HG02981 (cell line): ENCODE data around the gene TFEC.
"Not testable (repeated sequence)": the region's sequence is repeated elsewhere in the genome, so short reads cannot be mapped to it uniquely, and the experiment has no call there.

Experiments used
- ATAC-seq: cut with Tn5 transposase; IDR thresholded peaks from one replicate; pipeline ENCODE4 v1.9.1; 2021; ENCODE audit warnings: mild to moderate bottlenecking, moderate library complexity; ENCODE audit not compliant: unreplicated experiment

TFEC gene, protein sequence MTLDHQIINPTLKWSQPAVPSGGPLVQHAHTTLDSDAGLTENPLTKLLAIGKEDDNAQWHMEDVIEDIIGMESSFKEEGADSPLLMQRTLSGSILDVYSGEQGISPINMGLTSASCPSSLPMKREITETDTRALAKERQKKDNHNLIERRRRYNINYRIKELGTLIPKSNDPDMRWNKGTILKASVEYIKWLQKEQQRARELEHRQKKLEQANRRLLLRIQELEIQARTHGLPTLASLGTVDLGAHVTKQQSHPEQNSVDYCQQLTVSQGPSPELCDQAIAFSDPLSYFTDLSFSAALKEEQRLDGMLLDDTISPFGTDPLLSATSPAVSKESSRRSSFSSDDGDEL

DNA sequence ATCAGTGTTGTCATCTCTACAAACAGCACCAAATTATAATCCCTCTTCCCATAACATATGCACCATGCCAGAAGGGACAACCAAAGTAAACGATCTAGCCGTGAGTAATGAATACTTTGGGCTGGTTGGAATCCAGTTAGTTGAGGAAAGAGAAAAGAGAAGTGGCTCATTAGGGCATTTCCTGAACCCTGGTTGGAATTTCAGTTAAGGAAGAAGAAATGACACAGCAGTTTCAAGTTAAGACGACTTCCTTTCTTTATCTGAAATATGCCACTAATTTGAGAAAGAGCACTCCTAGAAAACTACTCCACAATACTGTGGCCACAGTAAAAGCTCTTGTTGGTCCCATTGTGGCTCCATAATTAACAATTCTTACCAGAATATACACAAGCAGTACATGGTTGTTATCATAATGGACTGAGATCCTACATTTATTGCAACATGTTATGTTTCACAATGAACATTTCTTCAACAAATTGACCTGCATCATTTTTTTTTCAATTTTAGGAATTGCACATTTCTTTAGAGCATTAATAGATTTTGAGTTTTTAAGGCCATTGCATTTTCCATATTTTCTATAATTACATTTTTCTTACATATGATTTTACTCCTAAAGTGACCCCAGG lies at the start of gene TFEC:
Gene TFEC, minus strand, starts transcription at position 113 of the 626 bp plus-strand sequence. CDS start 46,322 bp downstream, outside the sequence.
- no peak for ATAC-seq

- no peak for ATAC-seq
These were observed 45.0 kb upstream of the TFEC start for GRCh38 chr7:116075351-116076145.

DNA sequence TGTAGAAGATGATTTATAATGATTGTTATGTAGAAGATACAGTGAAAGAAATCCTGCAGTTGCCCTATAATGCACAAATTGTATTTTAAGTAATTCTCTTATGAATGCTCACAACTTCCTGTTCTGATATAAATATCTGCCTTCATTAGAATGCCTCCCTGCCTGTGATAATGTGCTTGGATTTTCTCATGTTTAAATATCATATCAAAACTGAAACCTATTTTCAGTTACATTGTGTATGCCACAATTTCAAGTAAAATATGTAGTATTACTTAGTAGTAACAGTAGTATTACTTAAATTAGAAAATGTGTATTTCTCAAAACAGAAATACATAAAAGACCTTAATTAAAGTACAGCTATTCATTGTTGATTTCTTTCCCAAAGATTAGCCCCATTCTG lies 41.1 kb upstream of the TFEC start:
- no peak for ATAC-seq

- no peak for ATAC-seq
These were observed 33.6 kb upstream of the TFEC start for GRCh38 chr7:116064179-116064578.

GRCh38 chr7:116062666-116063065 lies 32.1 kb upstream of the TFEC start:
- ATAC-seq = no peak

DNA sequence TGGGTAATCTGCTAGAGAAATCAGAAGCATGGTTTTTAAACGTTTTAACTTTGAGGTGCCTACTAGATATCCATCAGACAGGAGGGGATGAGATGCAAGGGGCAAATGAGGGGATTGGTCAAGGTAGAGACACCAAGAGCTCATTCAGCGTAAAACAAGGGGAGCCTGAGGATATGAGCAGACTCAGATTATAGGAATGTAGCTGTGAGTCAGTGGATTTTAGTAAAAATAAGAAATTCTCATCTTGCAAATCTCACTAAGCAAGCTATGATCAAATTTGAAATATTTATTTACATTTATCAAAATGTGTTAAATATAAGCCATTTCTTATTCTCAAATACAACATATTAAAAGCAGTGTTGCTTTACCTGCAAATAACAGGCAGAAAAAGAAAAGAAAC lies 21.4 kb upstream of the TFEC start:
- no peak for ATAC-seq

DNA sequence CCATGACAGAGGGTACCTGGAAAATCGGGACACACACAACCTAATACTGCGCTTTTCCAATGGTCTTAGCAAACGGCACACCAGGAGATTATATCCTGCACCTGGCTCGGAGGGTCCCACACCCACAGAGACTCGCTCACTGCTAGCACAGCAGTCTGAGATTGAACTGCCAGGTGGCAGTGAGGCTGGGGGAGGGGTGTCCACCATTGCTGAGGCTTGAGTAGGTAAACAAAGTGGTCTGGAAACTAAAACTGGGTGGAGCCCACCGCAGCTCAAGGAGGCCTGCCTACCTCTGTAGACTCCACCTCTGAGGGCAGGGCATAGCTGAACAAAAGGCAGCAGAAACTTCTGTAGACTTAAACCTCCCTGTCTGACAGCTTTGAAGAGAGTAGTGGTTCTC lies 16.7 kb upstream of the TFEC start:
- not testable (repeated sequence) for ATAC-seq

DNA sequence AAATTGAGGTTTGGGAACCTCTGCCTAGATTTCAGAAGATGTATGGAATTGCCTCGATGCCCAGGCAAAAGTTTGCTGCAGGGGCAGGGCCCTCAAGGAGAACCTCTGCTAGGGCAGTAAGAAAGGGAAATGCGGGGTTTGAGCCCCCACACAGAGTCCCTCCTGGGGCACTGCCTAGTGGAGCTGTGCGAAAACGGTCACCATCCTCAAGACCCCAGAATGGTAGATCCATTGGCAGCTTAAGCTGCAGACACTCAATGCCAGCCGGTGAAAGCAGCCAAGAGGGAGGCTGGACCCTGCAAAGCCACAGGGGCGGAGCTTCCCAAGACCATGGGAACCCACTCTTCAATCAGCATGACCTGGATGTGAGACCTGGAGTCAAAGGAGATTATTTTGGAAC lies 15.0 kb upstream of the TFEC start:
- no peak for ATAC-seq

DNA sequence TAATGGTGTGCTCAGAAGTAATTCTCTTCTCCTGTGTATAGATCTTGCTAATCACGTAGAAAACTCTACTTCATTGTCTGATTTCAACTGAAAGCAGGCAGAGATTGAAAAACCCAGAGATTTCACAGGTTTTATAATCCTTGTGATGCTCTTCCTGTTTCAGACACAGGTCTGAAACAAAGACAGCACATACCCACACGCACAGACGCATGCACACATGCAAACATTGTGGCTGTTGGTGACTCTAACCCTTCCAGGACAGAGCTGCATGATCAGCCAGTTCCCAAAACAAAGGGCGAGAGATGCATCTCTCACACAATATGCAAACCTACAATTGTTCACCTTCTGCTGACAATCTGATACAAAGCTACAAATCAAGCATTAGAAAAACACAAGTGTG lies 11.1 kb upstream of the TFEC start:
- ATAC-seq = peak; percentile 91

- ATAC-seq = no peak
These were observed 6.8 kb upstream of the TFEC start for GRCh38 chr7:116037401-116037800.

GRCh38 chr7:116034411-116034810 lies 3.8 kb upstream of the TFEC start:
- ATAC-seq = no peak

- ATAC-seq = no peak
These were observed 2.3 kb upstream of the TFEC start for GRCh38 chr7:116032886-116033285.

GRCh38 chr7:116028787-116029186 lies 1.8 kb downstream of the TFEC start:
- peak; percentile 48 for ATAC-seq

- no peak for ATAC-seq
These were observed 2.8 kb downstream of the TFEC start for GRCh38 chr7:116027786-116028185.

GRCh38 chr7:116024826-116025809 lies 5.4 kb downstream of the TFEC start:
- ATAC-seq = no peak

DNA sequence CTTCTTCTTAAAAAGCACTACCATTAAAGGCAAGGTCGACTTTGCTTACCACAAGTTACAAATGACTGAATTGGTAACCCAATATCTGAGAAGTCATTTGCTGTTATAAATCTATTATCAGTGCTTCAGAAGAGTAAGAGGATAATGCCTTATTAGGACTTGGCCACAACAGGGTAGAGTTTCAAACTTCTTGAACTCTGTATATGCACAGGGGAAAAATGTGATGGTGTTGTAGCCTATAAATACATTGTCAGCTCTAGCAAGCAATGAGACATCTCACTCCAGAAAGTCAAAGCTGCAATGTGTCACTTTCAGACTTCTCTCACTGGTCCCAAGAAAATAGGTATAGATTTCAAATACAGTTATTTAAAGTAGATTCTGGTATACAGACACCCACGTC lies 9.3 kb downstream of the TFEC start:
- ATAC-seq = peak; percentile 50

DNA sequence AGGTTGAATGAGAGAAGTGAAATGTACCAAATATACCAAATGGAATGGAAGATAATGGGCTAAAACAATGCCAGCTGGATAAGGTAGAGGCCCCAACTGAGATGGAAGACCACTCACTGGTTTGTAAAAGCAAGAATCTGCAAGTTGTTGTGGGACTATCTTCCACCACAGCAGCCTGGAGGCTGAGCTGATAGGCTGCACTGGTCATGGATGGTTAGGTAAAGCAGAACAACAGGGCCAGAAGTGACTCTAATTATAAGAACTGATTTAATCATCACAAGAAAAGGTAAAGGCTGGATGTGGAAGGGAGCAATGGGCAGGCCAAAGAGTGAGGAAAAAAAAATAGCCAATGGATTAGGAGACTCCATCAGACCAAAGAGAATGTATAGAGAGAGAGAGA lies 11.8 kb downstream of the TFEC start:
- peak; percentile 40 for ATAC-seq

DNA sequence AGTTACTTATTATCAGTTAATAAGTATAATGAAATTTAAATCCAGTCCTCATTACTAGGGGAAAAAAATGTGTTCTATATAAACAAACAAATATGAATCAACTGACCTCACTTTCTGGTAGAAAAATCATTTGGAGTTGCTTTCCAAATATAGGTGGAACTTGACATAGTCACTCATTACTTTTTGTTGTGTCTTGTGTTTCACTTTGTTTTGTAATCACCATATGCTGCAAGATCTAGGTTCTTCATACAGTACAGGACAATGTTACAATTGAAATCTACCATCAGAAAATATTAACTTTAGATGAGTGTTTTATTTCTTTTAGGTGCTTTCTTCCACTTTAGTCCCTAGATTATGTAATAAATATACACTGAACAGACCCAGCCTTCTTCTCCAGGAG lies 16.9 kb downstream of the TFEC start:
- no peak for ATAC-seq

GRCh38 chr7:116011584-116011983 lies 19.0 kb downstream of the TFEC start:
- no peak for ATAC-seq

DNA sequence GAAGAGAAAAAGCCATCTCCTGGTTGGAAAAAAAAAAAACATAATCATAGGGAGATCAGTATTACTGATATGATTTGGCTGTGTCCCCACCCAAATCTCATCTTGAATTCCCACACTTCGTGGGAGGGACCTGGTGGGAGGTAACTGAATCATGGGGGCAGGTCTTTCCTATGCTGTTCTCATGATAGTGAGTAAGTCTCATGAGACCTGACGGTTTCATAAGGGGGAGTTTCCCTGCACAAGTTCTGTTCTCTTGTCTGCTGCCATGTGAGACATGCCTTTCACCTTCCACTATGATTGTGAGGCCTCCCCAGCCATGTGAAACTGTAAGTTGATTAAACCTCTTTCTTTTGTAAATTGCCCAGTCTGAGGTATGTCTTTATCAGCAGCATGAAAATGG lies 25.8 kb downstream of the TFEC start:
- ATAC-seq = not testable (repeated sequence)

- ATAC-seq = no peak
These were observed 33.3 kb downstream of the TFEC start for GRCh38 chr7:115997221-115997620.
